GM21717 (cell line): ENCODE results near the gene GRIN1.

Experiments used
- ATAC-seq: cut with Tn5 transposase; IDR thresholded peaks from one replicate; pipeline ENCODE4 v1.9.1; 2021; ENCODE audit warnings: mild to moderate bottlenecking, moderate library complexity; ENCODE audit not compliant: unreplicated experiment

The GRIN1 gene

GRCh38 chr9:137173796-137174664 is 35.1 kb downstream of the GRIN1 start:
- ATAC-seq = no peak

GRCh38 chr9:137174722-137175293 is 35.9 kb downstream of the GRIN1 start:
- ATAC-seq = no peak

DNA sequence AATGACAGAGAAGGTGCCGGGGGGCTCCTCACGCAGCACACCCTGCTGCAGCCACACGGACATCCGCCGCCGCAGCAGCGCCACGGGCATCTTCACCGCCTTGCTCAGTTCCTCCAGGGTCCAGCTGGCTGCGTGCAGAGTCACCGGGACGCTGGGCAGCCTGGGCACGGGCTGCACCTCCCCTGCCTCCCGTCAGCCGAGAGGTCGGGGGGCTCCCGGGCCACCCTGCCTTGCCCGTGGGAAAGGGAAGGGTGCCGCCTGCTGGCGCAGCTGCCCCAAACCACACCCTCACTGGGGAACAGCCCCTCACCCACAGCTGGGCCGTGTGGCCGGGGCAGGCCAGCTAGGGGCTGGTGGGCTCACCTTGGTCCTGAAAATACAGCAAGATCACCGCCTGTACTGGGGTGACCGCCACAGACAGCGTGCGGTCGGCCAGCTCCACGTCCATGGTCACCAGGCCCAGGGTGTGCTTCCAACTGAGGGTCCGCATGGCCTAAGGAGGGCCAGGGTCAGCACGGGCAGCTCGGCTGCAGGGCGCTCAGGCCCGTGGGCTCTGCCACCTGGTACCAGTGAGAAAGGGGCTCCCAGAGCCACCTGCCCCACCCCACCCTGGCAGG is 36.5 kb downstream of the GRIN1 start:
- no peak for ATAC-seq

DNA sequence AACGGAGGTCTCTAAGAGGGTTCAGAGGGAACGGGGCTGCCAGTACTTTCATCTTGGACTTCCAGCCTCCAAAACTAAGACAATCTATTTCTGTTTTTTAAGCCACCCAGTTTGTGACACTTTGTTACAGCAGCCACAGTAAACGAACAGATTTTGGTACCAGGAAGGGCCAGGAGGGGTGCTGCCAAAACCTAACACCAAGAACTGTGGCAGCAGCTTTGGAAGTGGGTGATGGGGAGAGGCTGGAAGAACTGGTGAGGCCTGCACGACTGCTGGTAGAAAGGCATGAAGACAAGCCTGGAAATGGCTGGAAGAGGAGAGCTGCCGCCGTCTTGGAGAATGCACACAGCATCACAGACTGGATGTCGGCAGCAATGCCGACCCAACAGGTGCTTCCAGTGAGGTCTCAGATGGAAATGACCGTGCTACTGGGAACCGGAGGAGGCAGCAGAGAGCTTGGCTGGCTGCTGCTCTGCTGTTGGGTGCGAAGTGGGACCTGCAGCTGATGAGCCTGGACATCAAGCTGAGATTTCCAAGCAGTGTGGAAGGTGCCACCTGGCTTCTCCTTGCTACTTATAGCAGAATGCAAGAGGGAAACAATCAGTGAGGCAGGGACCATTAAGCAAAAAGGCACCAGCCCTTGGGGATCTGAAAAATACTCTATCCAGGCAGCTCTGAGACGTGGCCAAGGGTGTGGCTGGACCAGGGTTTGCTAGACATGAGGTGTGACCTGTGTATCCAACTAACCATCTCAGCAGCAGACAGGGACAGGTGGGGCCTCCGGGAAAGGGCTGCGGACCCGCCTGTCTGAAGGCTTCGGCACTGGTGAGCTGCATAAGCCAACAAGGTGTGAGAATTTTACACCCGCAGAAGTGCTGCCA is 37.6 kb downstream of the GRIN1 start:
- ATAC-seq = no peak

DNA sequence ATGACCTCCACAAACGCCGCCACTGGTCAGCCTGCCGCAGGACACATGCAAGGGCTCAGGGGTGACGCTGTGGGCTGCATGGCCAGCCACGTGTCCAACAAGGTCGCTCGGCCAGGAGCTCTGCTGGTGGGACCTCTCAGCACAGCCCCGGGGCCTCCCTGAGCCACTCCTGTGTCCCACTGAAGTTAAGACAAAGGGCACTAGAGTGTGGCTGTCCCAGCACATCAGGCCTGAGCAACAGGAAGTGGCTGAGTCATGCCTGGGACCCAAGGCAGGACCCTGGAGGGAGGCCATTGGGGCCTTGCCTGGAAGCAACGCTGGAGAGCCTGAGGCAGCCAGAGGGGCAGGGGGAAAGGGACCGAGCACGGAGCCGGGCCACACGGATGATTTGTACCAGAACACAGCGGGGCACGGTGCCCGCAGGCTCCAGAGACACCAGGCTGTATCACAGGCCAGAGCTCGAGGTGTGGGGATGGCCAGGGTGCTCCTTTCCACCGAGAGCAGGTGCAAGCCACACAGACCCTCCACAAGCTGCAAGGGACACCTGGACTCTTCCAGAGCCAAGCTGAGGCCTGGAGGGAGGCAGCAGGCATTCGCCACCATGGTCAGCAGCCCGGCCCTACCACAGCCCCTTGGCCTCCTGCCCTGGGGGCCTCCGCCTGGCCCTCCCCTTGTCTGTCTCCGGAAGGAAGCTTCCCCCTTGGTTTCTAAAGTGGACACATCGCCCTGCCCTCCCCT is 39.4 kb downstream of the GRIN1 start:
- no peak for ATAC-seq

DNA sequence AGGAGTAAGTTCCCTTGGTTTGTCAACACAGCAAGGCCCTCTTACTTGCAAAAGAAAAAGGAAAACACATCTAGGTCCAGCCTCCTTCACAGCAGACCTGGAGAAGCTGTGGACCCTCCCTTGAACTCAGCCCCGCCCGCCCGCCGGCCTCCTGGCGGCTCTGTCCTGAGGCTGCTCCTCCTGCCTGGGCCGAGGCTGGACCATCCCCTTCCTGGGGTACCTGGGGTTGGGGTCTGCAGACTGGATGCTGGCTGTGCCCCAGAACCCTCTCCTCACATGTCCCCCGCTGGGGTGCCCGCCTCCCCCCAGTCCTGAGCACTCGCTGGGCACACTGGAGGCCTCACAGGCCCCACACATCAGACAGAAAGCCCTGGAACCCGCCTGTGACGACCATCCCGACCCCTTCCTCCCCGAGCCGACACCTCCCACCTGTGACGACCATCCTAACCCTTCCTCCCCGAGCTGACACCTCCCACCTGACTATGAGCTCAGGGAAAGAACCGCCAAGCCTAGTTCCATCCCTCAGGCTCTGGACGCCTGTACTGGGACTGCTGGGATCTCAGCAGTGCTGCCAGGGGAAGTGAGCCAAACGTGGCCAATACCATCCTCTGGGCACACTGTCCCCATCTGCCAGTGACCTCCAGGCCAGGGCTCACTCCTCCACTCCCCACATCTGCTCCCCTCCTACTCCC is 40.1 kb downstream of the GRIN1 start:
- ATAC-seq = no peak

DNA sequence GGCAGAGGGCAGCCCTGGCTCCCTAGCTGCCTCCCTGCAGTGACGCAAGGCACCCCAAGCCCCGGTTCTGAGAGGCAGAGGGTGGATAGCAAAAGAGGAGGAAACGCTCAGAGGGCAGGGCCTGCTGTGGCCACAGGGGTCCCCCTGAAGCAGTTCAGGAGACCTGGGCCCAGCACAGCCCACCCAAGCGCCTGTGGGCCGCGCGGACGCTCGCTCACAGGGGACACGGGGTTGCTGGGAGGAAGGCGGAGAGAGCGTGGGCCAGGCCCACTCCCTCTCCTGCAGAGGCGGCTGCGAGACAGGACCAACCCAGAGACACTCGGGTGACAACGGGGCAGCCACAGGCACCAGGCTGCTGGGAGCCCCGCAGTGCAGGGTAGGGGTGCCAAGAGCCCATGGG is 40.8 kb downstream of the GRIN1 start:
- no peak for ATAC-seq

- ATAC-seq = no peak
Observed at GRCh38 chr9:137180491-137180890, 41.5 kb downstream of the GRIN1 start.

- no peak for ATAC-seq
Observed at GRCh38 chr9:137181680-137182079, 42.7 kb downstream of the GRIN1 start.

DNA sequence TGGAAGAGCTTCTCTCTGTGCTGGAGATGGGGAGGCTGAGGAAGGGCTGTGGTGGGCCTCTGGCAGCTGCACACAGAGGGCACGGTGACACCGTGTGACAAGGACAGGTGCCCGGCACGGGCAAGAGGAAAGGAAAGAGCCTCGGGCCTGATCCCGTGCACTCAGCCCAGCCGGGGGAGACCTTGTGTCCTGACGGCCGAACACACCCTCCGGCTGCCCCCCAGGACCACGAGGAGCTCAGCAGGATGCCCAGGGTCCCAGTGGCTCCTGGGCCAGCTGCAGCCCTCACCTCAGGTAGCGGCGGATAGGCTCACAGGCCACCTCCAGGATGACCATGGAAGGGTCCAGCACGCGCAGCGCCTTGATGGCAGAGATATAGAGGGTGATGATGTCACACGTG is 43.9 kb downstream of the GRIN1 start:
- no peak for ATAC-seq

- no peak for ATAC-seq
Observed at GRCh38 chr9:137183980-137184595, 45.1 kb downstream of the GRIN1 start.

GRCh38 chr9:137184881-137185660 is 46.1 kb downstream of the GRIN1 start:
- no peak for ATAC-seq

- ATAC-seq = no peak
Observed at GRCh38 chr9:137185921-137186320, 47.0 kb downstream of the GRIN1 start.

DNA sequence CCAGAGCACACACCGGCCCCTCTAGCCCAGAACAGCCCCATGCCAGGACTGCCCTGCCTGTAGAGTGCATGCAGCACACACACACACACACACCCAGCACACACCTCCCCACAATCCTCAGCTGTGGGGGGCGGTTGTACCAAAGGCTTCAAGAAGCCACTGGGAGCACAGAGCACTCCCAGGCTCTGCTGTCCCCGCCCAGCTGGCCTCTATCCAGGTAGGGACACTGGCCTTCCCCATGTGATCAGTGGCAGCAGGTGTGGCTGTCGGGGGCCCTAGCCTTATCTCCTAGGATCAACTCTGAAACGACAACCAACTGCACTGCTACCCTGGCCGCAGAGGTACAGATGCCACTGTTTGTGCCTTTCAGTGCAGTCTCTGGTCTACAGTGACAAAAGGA is 47.4 kb downstream of the GRIN1 start:
- ATAC-seq = no peak

DNA sequence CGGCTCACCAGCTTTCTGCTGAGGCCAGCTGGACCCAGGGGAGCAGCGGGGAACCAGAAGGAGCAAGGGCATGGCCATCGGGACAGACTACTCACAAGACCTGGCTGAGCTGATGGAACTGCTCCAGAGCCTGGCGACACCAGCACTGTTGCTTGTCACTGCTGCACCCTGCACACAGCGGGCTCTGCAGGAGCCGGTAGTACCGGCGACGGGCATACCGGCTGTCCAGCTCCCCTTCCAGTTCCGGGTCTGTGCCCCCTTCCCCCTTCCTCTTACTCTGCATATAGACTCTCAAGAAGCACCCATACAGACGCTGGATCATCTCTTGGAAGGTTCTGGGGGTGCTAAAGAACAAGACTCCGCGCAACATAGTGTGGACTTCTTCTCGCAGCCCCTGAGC is 48.4 kb downstream of the GRIN1 start:
- ATAC-seq = no peak

- ATAC-seq = no peak
Observed at GRCh38 chr9:137188086-137188489, 49.1 kb downstream of the GRIN1 start.

- ATAC-seq = peak; percentile 48
Observed at GRCh38 chr9:137188490-137189296, 49.7 kb downstream of the GRIN1 start, which contains the start of the genes ANAPC2 and SSNA1. Gene ANAPC2, minus strand, starts transcription at chr9:137188560. Its CDS starts 28 bp downstream, at chr9:137188532. Gene SSNA1, plus strand, starts transcription at chr9:137188676. Its CDS starts 51 bp downstream, at chr9:137188727.
